HG02678 (cell line): ENCODE measurements around the gene RAPGEF4.
"Not testable (repeated sequence)": the region's sequence is repeated elsewhere in the genome, so short reads cannot be mapped to it uniquely, and the experiment has no call there.

Source experiments
- ATAC-seq: cut with Tn5 transposase; IDR thresholded peaks from one replicate; pipeline ENCODE4 v1.9.1; 2021; ENCODE audit warnings: mild to moderate bottlenecking, moderate library complexity; ENCODE audit not compliant: unreplicated experiment

RAPGEF4 gene

GRCh38 chr2:173027181-173028128, 291.8 kb downstream of the RAPGEF4 start:
- peak; percentile 73 for ATAC-seq

- no peak for ATAC-seq
Measured at GRCh38 chr2:173028141-173028540, 292.5 kb downstream of the RAPGEF4 start.

GRCh38 chr2:173028671-173029070, 293.0 kb downstream of the RAPGEF4 start:
- ATAC-seq = no peak

- no peak for ATAC-seq
Measured at GRCh38 chr2:173030561-173031490, 295.2 kb downstream of the RAPGEF4 start.

GRCh38 chr2:173032032-173032431, 296.4 kb downstream of the RAPGEF4 start:
- no peak for ATAC-seq

- no peak for ATAC-seq
Measured at GRCh38 chr2:173033084-173033483, 297.4 kb downstream of the RAPGEF4 start.

- no peak for ATAC-seq
Measured at GRCh38 chr2:173034143-173034542, 298.5 kb downstream of the RAPGEF4 start.

GRCh38 chr2:173037245-173038120, 301.8 kb downstream of the RAPGEF4 start:
- no peak for ATAC-seq

- not testable (repeated sequence) for ATAC-seq
Measured at GRCh38 chr2:173038257-173038656, 302.6 kb downstream of the RAPGEF4 start.

GRCh38 chr2:173040729-173041128, 305.1 kb downstream of the RAPGEF4 start:
- no peak for ATAC-seq

GRCh38 chr2:173043476-173043875, 307.8 kb downstream of the RAPGEF4 start:
- no peak for ATAC-seq

GRCh38 chr2:173043897-173044519, 308.4 kb downstream of the RAPGEF4 start:
- ATAC-seq = no peak

- no peak for ATAC-seq
Measured at GRCh38 chr2:173044686-173045085, 309.0 kb downstream of the RAPGEF4 start.

GRCh38 chr2:173045181-173045580, 309.5 kb downstream of the RAPGEF4 start:
- no peak for ATAC-seq

GRCh38 chr2:173048522-173048896, 312.9 kb downstream of the RAPGEF4 start:
- no peak for ATAC-seq

GRCh38 chr2:173048897-173049661, 313.4 kb downstream of the RAPGEF4 start:
- ATAC-seq = peak; percentile 87

- no peak for ATAC-seq
Measured at GRCh38 chr2:173049831-173050230, 314.2 kb downstream of the RAPGEF4 start.

- ATAC-seq = no peak
Measured at GRCh38 chr2:173050684-173051083, 315.0 kb downstream of the RAPGEF4 start.

GRCh38 chr2:173051463-173052215, 316.0 kb downstream of the RAPGEF4 start:
- ATAC-seq = no peak
